Activated CD8-positive, alpha-beta memory T cell treated with anti-CD3 and anti-CD28 coated beads, Interleukin-2, amount 50 U/mL, for 48 hours (primary cell): ENCODE results near the gene CCDC167.
"Not testable (repeated sequence)": the region's sequence is repeated elsewhere in the genome, so short reads cannot be mapped to it uniquely, and the experiment has no call there.

Source experiments
- DNase-seq: peaks from one replicate; pipeline ENCODE4 v3.0.0-alpha.2; 2020

The CCDC167 gene

DNA sequence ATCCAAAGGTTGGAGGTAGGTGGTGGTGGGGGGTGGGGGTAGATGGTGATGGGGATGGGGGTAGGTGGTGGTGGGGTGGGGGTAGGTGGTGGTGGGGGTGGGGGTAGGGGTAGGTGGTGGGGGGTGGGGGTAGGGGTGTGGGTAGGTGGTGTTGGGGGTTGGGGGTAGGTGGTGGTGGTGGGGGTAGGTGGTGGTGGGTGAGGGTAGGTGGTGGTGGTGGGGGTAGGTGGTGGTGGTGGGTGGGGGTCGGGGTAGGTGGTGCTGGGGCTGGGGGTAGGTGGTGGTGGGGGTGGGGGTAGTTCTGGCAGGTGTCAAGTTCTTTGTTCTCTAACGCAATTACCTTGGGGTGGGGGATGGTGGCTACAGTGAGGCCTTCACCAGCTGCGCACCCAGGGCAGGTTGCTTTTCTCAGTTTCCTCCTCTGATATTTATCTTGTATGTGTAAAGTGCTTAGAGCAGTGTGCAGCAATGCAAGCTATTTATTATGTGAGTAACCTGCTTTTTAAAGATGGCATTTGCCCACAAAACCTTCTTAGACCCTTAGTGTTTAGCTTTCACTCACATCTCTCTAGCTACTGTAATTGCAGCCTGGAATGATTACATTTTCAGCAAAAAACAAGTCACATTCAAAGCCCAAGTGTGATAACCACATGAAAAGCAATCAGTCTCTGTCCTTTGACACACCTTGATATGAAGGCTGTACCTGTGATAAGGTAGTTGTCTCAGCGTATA, 8.2 kb upstream of the CCDC167 start:
- DNase-seq = peak; percentile 59

DNA sequence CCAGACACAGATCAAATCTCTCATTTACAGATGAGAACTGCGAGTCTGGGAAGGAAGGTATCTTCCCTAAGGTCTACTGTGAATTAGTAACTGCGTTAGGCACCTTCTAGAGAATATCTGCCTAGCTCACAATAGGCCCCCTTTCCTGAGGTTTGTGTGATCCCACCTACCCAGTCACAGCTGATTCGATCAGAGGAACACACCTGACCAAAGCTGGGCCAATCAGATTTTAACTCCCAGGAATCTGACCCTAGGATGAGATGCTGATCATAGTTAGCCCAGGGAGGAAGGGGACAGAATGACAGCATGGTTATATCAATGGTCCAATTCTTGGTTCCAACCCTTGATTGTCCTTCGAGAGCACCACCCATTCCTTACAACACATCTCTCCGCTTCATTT, 7.4 kb upstream of the CCDC167 start:
- no peak for DNase-seq

DNA sequence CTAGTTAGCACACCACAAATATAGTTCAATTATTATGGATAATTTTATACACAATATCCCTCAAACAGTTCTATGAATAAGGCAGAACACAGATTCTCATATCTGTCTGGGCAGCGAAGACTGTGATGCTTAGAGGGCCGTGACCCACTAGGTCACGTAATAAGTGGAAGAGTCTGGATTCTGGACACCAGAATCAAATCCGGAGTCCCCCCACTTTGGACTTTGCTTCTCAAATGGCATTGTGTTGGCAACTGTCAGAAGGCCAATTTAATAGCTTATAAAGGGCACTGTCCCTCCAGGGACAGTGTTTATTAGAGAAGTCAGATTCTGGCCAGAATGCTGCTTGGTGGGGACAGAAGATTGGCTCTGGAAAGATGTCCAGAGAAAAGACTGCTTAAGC, 6.8 kb upstream of the CCDC167 start:
- DNase-seq = no peak

DNA sequence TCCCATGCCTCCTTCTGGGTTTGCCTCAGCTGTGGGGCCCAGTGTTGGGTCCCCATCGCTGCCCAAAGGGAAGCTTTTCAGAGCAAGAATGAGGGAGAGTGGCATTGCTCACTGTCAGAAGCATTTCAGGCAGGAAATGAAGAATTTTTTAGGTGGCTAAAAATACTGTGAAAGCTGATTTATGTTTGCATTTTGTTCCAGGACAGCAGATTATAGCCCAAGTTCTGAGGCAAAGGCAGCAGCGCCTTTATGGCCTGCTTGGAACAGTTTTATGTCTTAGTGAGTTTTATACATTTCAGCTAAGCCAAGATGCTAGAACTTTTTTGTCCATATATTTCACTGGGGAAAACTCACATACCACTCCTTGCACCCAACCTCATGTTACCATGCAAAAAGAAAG, 4.3 kb upstream of the CCDC167 start:
- DNase-seq = no peak

GRCh38 chr6:37503309-37503965, 3.7 kb upstream of the CCDC167 start:
- no peak for DNase-seq

DNA sequence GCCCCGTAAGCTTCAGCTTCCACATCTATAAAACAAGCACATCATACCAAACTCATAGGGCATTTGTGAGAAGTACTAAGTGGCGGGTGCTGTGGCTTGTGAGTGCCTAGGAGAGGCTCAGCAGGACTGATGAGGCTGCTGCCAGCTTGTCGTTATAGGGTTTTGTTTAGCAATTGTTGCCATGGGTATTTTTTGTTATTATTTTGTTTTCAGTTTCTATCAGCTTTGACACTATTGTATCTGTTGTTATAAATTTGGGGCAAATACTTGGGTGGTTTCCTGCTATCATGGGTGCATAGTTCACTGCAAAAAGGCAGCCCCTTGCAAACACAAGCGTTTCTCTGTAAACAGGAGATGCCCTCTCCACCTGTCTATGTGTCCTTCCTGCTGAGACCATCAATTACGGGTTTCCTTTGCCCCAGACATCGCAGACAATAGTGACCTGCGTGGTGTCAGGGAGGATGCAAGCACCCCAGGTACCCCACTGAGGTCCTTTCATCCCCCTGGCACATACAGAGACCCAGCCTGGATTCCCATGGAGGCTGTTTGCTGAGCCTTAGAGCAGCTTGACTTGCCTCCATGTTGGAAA, 3.1 kb upstream of the CCDC167 start:
- no peak for DNase-seq

DNA sequence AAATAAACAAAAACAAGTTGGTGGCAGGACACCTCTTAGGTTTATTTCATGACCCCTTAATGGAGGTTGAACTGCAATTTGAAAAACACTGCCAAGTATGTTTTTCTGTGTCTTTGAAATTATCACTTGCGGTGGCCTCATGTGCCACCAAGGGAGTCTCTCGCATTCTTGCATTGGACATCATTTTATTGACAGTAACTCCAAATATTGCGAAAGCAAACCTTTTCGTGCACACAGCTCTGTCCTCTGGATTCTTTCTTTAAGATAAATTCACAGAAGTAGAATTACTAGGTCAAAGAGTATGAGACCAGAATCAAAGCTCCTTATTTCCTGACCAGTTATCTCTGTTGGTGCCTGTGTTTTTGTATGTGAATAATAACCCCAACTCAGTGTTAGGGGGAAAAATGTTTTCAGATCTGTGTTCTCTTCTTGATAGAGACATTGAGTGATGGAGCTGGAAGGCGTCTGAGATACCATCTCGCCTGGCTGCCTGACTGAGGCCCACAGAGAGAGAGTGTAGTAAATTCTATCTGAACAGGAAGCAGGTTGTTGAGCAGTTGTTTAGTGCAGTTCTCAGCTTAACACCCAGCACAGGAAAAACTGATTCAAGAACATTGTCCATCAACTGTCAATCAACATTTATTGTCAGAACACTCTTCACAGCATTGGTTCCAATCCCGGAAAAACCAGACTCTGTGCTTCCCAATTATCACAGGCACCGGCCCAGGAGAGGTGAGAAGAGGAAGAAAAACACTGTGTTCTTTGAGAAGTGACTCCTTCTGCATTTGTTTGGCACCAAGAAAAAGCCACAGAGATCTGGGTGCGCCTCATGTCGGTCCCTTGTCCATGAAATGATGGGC, 2.2 kb upstream of the CCDC167 start:
- DNase-seq = no peak

- DNase-seq = not testable (repeated sequence)
Measured at GRCh38 chr6:37500904-37501303, 1.2 kb upstream of the CCDC167 start.

DNA sequence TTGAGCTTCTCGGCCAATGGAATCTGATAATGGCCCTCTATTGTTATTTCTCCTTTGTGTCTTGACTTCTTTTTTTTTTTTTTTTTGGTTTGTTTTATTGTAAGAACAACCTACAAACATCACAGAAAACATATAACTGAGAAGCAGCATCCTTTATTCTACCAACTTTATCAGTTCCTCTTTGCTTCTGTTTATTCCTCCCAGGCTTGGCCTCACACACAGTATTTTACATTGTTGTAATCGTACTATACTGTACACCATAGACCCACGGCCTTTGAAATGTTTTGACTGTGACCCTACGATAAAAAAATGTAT, 558 bp upstream of the CCDC167 start:
- no peak for DNase-seq

GRCh38 chr6:37496951-37497885, 2.5 kb downstream of the CCDC167 start:
- DNase-seq = no peak

DNA sequence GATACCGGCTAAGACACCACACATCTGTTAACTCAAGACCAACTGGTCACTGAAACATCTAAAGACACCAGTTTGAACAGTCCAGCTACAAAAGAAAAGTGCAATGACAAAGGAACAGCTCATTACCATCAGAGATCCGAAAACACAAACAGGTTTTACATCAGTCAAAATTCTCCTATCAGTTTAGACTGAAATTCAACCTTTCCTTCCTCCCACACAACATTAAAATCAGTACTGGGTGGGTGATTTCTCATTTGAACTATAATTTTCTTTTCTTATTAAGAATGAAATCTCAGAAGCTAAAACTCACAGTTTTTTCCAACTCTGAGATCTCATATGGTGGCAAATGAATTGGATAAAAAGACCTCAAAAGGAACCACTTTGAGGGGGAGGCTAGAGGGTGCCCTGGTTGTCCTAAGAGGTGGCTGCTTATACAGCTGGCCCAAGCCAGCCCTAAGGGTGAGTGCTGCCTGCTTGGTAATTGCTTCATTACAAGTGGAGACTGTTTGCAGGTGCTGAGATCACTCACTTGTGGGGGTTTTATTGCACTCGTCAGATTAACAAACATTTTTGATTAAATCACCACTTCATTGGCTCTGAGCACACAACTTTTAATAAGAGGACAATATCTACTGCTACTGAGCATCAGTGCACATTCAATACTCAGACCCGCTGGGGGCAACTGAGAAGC, 4.3 kb downstream of the CCDC167 start:
- no peak for DNase-seq

DNA sequence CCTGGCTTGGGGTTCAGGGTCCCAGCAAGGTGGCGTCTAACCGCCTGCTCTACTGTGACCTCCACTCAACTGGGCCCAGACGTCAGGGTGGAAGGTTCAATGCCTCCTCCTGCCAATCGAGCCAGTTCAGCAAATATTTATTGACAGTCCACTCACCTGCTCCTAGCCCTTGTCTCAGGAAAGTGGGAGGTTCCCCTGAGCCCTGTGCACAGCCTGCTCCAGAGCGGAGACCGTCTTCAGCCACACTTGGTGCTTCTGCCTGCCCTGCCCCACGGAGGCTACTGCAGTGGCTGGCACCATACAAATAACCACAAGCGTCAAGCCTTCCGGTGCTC, 6.1 kb downstream of the CCDC167 start:
- DNase-seq = no peak

DNA sequence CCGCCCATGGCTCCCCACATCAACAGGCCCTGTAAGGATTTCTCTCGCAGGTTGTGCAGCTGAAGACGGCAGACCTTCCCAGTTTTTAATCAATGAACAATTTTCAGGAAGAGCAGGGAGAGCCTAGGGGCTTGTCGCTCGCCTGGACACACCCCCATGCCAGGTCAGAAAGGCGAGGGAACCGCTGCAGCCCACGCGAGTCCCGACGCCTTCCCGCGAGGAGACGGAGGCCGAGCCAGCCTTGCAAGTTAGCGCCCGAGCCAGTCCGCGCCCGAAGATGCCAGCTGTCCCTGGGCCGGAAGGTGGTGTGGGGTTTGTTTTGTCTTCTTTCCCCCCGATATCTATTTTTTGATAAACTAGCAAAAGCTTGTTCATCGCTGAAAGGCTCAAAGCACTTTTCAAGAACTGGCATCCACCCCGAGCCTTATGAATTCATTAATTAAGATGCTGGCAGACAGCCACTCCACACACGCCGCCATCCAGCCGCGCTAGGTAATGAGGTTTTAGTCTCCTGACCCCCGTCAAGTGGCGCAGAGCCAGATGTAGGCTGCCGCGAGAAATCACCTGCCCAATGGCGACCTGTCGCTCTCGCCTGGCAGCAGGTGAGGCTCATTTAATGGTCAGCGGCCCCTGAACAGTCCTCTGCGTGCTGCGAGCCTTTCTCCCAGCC, 6.6 kb downstream of the CCDC167 start:
- no peak for DNase-seq

- DNase-seq = no peak
Measured at GRCh38 chr6:37492236-37492972, 7.3 kb downstream of the CCDC167 start.

DNA sequence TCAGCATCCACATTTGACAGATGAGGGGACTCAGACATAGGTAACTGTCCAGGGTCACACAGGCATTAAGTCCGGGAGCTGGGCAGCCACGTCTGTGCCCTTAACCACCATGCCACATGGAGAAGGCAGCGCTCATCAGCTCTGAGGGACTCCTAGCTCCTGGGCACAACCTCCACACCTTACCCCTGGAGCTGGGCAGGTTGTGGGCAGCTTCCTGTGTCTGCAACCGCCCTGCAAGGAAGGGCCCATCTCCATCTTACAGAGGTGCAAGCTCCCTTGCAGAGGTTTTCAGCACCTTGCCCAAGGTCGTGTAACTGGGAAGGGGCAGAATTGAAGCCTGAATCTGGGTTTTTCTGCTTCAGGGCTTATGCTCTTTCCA, 7.9 kb downstream of the CCDC167 start:
- no peak for DNase-seq

- no peak for DNase-seq
Measured at GRCh38 chr6:37491171-37491829, 8.4 kb downstream of the CCDC167 start.

- DNase-seq = no peak
Measured at GRCh38 chr6:37490536-37491170, 9.0 kb downstream of the CCDC167 start.

- no peak for DNase-seq
Measured at GRCh38 chr6:37489697-37490336, 9.9 kb downstream of the CCDC167 start.

DNA sequence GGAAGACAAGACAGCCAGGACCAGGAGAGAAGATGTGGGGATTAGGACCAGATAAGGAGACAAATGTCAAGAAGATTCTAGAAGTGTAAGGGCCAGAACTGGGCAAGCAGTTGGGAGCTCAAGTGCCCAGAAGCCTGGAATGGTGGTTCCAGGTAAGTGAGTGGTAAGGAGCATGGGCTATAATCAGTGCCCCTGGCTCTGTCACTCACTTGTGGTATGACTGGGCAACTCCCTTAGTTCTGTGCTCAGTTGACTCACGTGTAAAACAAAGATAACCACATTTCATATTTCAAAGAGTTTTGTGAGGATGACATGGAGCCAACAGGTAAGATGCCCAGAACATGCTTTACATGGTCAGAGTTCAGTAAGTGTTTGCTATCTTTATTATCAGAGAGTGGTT, 11.2 kb downstream of the CCDC167 start:
- peak; percentile 60 for DNase-seq
